H1 (cell line): ENCODE results near the gene RDM1. TPM values are rescaled to one million over a fixed set of nuclear protein-coding genes. Genes with fewer than 3 reads are reported as not detected.

Source experiments
- CTCF ChIA-PET: fragments of 300-600 bp; sonication (Branson Sonifier 250); formaldehyde crosslinking; loops from one replicate; lab custom pipeline; 2021; ENCODE audit not compliant: partially characterized antibody; lab: Charles Lee
- POLR2A ChIA-PET: fragments of 300-600 bp; sonication (Branson Sonifier 250); formaldehyde crosslinking; loops from one replicate; lab custom pipeline; 2021; ENCODE audit warnings: inconsistent platforms; ENCODE audit not compliant: partially characterized antibody; lab: Charles Lee
- DNase-seq, 2 experiments: peaks; one replicate each; pipeline versions ENCODE4 v3.0.0 to v3.0.0-alpha.2; 2010 to 2022; ENCODE audit warnings: low spot score in 2 of 2, low read depth in 1 of 2, mixed read lengths in 1 of 2
- FAIRE-seq: peaks from 2 replicates; lab custom pipeline; 2011; peaks lifted over from hg19 to GRCh38; lab: Jason Lieb, UNC
- H2AFZ ChIP-seq: 2 replicates; pipeline ENCODE4 v1.8.1; 2012; ENCODE audit warnings: low read length, inconsistent platforms
- H2AK5ac ChIP-seq: 2 replicates; pipeline ENCODE4 v1.6.1; 2013; ENCODE audit warnings: low read depth, low read length
- H2BK120ac ChIP-seq: replicated peaks from 2 replicates; pipeline ENCODE3; 2013; ENCODE audit warnings: low read depth, low read length, inconsistent platforms
- H2BK12ac ChIP-seq: 2 replicates; pipeline ENCODE4 v1.6.1; 2013; ENCODE audit warnings: low read depth, low read length
- H2BK15ac ChIP-seq: 2 replicates; pipeline ENCODE4 v1.6.1; 2013; ENCODE audit warnings: low read length
- H2BK20ac ChIP-seq: 2 replicates; pipeline ENCODE4 v1.6.1; 2013; ENCODE audit warnings: low read length
- H2BK5ac ChIP-seq: 2 replicates; pipeline ENCODE4 v1.6.1; 2013; ENCODE audit warnings: low read depth, low read length
- H3K14ac ChIP-seq: 2 replicates; pipeline ENCODE4 v1.6.1; 2013; ENCODE audit warnings: inconsistent platforms; ENCODE audit not compliant: insufficient read length
- H3K18ac ChIP-seq: 2 replicates; pipeline ENCODE4 v1.6.1; 2013; ENCODE audit warnings: low read length; ENCODE audit errors: extremely low read depth
- H3K23ac ChIP-seq: 2 replicates; pipeline ENCODE4 v1.6.1; 2013; ENCODE audit warnings: inconsistent platforms; ENCODE audit not compliant: insufficient read length
- H3K23me2 ChIP-seq: 2 replicates; pipeline ENCODE4 v1.6.1; 2013; ENCODE audit warnings: low read depth, low read length
- H3K27ac ChIP-seq: 2 replicates; pipeline ENCODE4 v1.6.1; 2011; ENCODE audit warnings: low read depth, low read length, inconsistent platforms
- H3K27me3 ChIP-seq, 4 experiments: replicated peaks in 1 of 4; 1 replicate in 1 of 4; 2 replicates in 3 of 4; pipeline versions ENCODE4 v1.6.1 to v1.8.1; 2011 to 2013; ENCODE audit warnings: low read length in 3 of 4, mild to moderate bottlenecking in 3 of 4, inconsistent platforms in 2 of 4, mixed read lengths in 2 of 4, moderate library complexity in 1 of 4; ENCODE audit not compliant: control insufficient read depth in 3 of 4, insufficient read depth in 3 of 4; ENCODE audit errors: extremely low read depth in 1 of 4
- H3K36me3 ChIP-seq, 4 experiments: 2 replicates each; pipeline versions ENCODE4 v1.6.1 to v1.8.1; 2011 to 2013; ENCODE audit warnings: mild to moderate bottlenecking in 4 of 4, low read length in 3 of 4, moderate library complexity in 2 of 4, control low read depth in 1 of 4, inconsistent platforms in 1 of 4; ENCODE audit not compliant: insufficient read depth in 4 of 4, control insufficient read depth in 2 of 4
- H3K4ac ChIP-seq: replicated peaks from 2 replicates; pipeline ENCODE3; 2013; ENCODE audit warnings: low read length, low read depth, mixed read lengths, inconsistent platforms; ENCODE audit not compliant: insufficient read length
- H3K4me1 ChIP-seq, 4 experiments: replicated peaks in 1 of 4; 1 replicate in 1 of 4; 2 replicates in 3 of 4; pipeline versions ENCODE4 v1.6.1 to v1.8.1; 2011 to 2013; ENCODE audit warnings: low read length in 3 of 4, inconsistent platforms in 2 of 4, mixed read lengths in 1 of 4; ENCODE audit not compliant: insufficient read depth in 4 of 4, control insufficient read depth in 3 of 4
- H3K4me2 ChIP-seq, 2 experiments: 2 replicates each; pipeline versions ENCODE4 v1.6.1 to v1.8.1; 2011 to 2013; ENCODE audit warnings: low read depth in 2 of 2, low read length in 2 of 2, control low read depth in 1 of 2, inconsistent platforms in 1 of 2, mild to moderate bottlenecking in 1 of 2; ENCODE audit not compliant: insufficient read depth in 1 of 2
- H3K4me3 ChIP-seq, 4 experiments: fragments of 200-600, 300-600 bp in 1 of 4; sonication (generic), shearing (Covaris generic), sonication (Bioruptor Twin) in 1 of 4; 2 replicates each; pipeline versions ENCODE4 v1.5.1 to v1.8.1; 2011 to 2016; ENCODE audit warnings: low read length in 4 of 4, low read depth in 3 of 4, control low read depth in 2 of 4, inconsistent platforms in 2 of 4, mild to moderate bottlenecking in 2 of 4, mixed read lengths in 1 of 4, moderate library complexity in 1 of 4; ENCODE audit not compliant: insufficient read depth in 2 of 4; ENCODE audit errors: extremely low read depth in 1 of 4
- H3K56ac ChIP-seq: replicated peaks from 2 replicates; pipeline ENCODE3; 2013; ENCODE audit warnings: low read depth, mild to moderate bottlenecking, mixed read lengths, low read length, inconsistent platforms; ENCODE audit not compliant: insufficient read length
- H3K79me1 ChIP-seq: 2 replicates; pipeline ENCODE4 v1.6.1; 2013; ENCODE audit warnings: low read depth, low read length, control low read depth
- H3K79me2 ChIP-seq, 2 experiments: 2 replicates each; pipeline versions ENCODE4 v1.6.1 to v1.8.1; 2012 to 2013; ENCODE audit warnings: low read length in 2 of 2, mild to moderate bottlenecking in 2 of 2, inconsistent platforms in 1 of 2; ENCODE audit not compliant: insufficient read depth in 2 of 2, control insufficient read depth in 1 of 2
- H3K9ac ChIP-seq, 4 experiments: replicated peaks in 1 of 4; 1 replicate in 1 of 4; 2 replicates in 3 of 4; pipeline versions ENCODE4 v1.6.1 to v1.8.1; 2011 to 2013; ENCODE audit warnings: low read depth in 3 of 4, low read length in 3 of 4, control low read depth in 2 of 4, mild to moderate bottlenecking in 2 of 4, moderate library complexity in 2 of 4, inconsistent platforms in 1 of 4; ENCODE audit errors: extremely low read depth in 1 of 4
- H3K9me3 ChIP-seq, 2 experiments: 2 replicates each; pipeline versions ENCODE4 v1.6.1 to v1.8.1; 2012 to 2013; ENCODE audit warnings: mild to moderate bottlenecking in 2 of 2, moderate library complexity in 2 of 2, control low read depth in 1 of 2, inconsistent platforms in 1 of 2, low read depth in 1 of 2, low read length in 1 of 2, mixed read lengths in 1 of 2; ENCODE audit not compliant: insufficient read depth in 2 of 2
- H4K20me1 ChIP-seq, 2 experiments: replicated peaks in 1 of 2; 2 replicates each; pipeline versions ENCODE3 to v1.8.1; 2011 to 2013; ENCODE audit warnings: inconsistent platforms in 2 of 2, low read length in 2 of 2, mild to moderate bottlenecking in 1 of 2; ENCODE audit not compliant: insufficient read depth in 2 of 2, control insufficient read depth in 1 of 2
- H4K5ac ChIP-seq: 2 replicates; pipeline ENCODE4 v1.6.1; 2013; ENCODE audit warnings: low read length, low read depth, mixed read lengths, inconsistent platforms; ENCODE audit not compliant: insufficient read length
- H4K8ac ChIP-seq: 2 replicates; pipeline ENCODE4 v1.8.0; 2013; ENCODE audit warnings: mild to moderate bottlenecking, moderate library complexity, low read length, inconsistent platforms; ENCODE audit not compliant: insufficient read depth; ENCODE audit errors: extremely low read depth
- H4K91ac ChIP-seq: replicated peaks from 2 replicates; pipeline ENCODE3; 2013; ENCODE audit warnings: low read length, mixed read lengths, inconsistent platforms; ENCODE audit not compliant: insufficient read length
- JUN ChIP-seq: IDR thresholded peaks from 2 replicates; pipeline ENCODE4 v1.6.1; 2011; ENCODE audit warnings: low read depth, mild to moderate bottlenecking, improper control_type of control experiment, low read length
- JUND ChIP-seq: IDR thresholded peaks from 2 replicates; pipeline ENCODE4 v1.6.1; 2011; ENCODE audit warnings: mild to moderate bottlenecking, improper control_type of control experiment, low read length
- NRF1 ChIP-seq: IDR thresholded peaks from 2 replicates; pipeline ENCODE4 v1.6.1; 2011; ENCODE audit warnings: mild to moderate bottlenecking, low read depth, low read length, improper control_type of control experiment
- POLR2A ChIP-seq, 2 experiments: IDR thresholded peaks; 1 replicate in 1 of 2; 2 replicates in 1 of 2; pipeline ENCODE4 v1.6.1; 2011; ENCODE audit warnings: low read depth in 2 of 2, low read length in 2 of 2, mild to moderate bottlenecking in 2 of 2; ENCODE audit errors: control extremely low read depth in 1 of 2
- SIRT6 ChIP-seq: IDR thresholded peaks from one replicate; pipeline ENCODE4 v1.7.1; 2012; ENCODE audit warnings: low read length, inconsistent platforms
- TEAD4 ChIP-seq: IDR thresholded peaks from 2 replicates; pipeline ENCODE4 v1.6.1; 2012; ENCODE audit warnings: low read depth, low read length, inconsistent platforms, mixed read lengths
- USF2 ChIP-seq: IDR thresholded peaks from 2 replicates; pipeline ENCODE4 v1.6.1; 2011; ENCODE audit warnings: low read length, improper control_type of control experiment
- ZNF274 ChIP-seq: IDR thresholded peaks from 2 replicates; pipeline ENCODE4 v1.7.0; 2012; ENCODE audit warnings: low read length, borderline replicate concordance; ENCODE audit errors: extremely low read depth
- WGBS, 2 experiments: shearing (Covaris generic) in 1 of 2; methylation state at CpG; one replicate each; pipeline versions ENCODE4 v1.1.6 to v1.1.7; 2013 to 2015; ENCODE audit warnings: low lambda C conversion rate in 2 of 2, mixed read lengths in 2 of 2, inconsistent platforms in 1 of 2, low coverage in 1 of 2, missing lambda C conversion rate in 1 of 2; ENCODE audit not compliant: insufficient replicate concordance in 2 of 2, insufficient coverage in 1 of 2, insufficient read length in 1 of 2; ENCODE audit errors: extremely low coverage in 1 of 2, missing lambda C conversion rate in 1 of 2; 5-methylcytosine and 5-hydroxymethylcytosine counted together
- long read RNA-seq, 2 experiments: library from RNA in 1 of 2; library from capped mRNA in 1 of 2; stranded (forward); transcript quantifications; one replicate each; pipeline ENCODE4 v2.0.0, GENCODE V29; 2021; ENCODE audit warnings: inconsistent platforms in 1 of 2
- polyA minus RNA-seq, 3 experiments: library from RNA; depleted of rRNA, polyadenylated mRNA; stranded (reverse); fragments of >200 nt; gene quantifications; 1 replicate in 2 of 3; 2 replicates in 1 of 3; pipeline ENCODE4 v1.2.3, GENCODE V29; 2011
- polyA plus RNA-seq, 7 experiments: library from polyadenylated mRNA; depleted of rRNA in 3 of 7; stranded (reverse) in 5 of 7; unstranded in 2 of 7; fragments of >200 nt in 5 of 7; fragments of 200-250 nt in 2 of 7; gene quantifications; 1 replicate in 5 of 7; 2 replicates in 1 of 7; 4 replicates in 1 of 7; pipeline versions ENCODE4 v1.2.1 to v1.2.3, GENCODE V29; 2011 to 2013; ENCODE audit warnings: missing spikeins in 2 of 7, mixed read lengths in 2 of 7
- total RNA-seq: library from RNA; stranded (reverse); fragmentation: NEBNext Ultra II Directional; extraction: Animal tissue kit (Norgen Biotek cat#: 25700); gene quantifications from 2 replicates; pipeline ENCODE4 v1.2.1, GENCODE V29; 2021

The RDM1 gene
- total RNA-seq: 4.8 and 7.3 TPM in 2 replicates
- polyA plus RNA-seq (2011; rRNA removed): 6.2 and 9.7 TPM in 2 replicates
- 8.3 TPM for polyA plus RNA-seq (2011; cell fraction: cytosol; rRNA removed)
- polyA plus RNA-seq (2011; cell fraction: nucleus; rRNA removed): 7.1 TPM
- 7.5 to 11.1 TPM (median 8.2 TPM) in 4 replicates for polyA plus RNA-seq (2012, experiment 1 of 2)
- 3.4 TPM for polyA plus RNA-seq (2012, experiment 2 of 2)
- polyA plus RNA-seq (2013, experiment 1 of 2): 5.0 TPM
- polyA plus RNA-seq (2013, experiment 2 of 2): 4.1 TPM
- 4.7 and 5.0 TPM in 2 replicates for polyA minus RNA-seq (2011; rRNA and poly(A)+ RNA removed)
- 7.6 TPM for polyA minus RNA-seq (2011; cell fraction: cytosol; rRNA and poly(A)+ RNA removed)
- 5.1 TPM for polyA minus RNA-seq (2011; cell fraction: nucleus; rRNA and poly(A)+ RNA removed)
- long read RNA-seq, experiment 1, partial matches to known transcripts: 0 of 3 reads
- long read RNA-seq, experiment 1, other reads (novel, unspliced or antisense): 1 of 3 reads
- long read RNA-seq, experiment 2, transcript RDM1-228 (7 exons, 1,177 nt): major isoform, 7 of 13 reads
- long read RNA-seq, experiment 2, partial matches to known transcripts: 0 of 13 reads
- long read RNA-seq, experiment 2, other reads (novel, unspliced or antisense): 4 of 13 reads

GRCh38 chr17:35930211-35931065 is at the start of gene RDM1:
Gene RDM1 (minus strand): TSS chr17:35930773. CDS start chr17:35930727, 46 bp downstream.
- Histone ChIP-seq H3K9ac (peak within 1 kb of the TSS in 2 of 4 experiments; percentile 20 to 26; a peak in 1 of 7 replicates), H2BK20ac (no peak within 1 kb of the TSS), H3K79me1 (no peaks in the 10 kb centered on the region), H4K20me1 (no peaks in the 10 kb centered on the region), H3K14ac (no peak within 1 kb of the TSS), H2AFZ (peak within 1 kb of the TSS; percentile 72), H3K9me3 (no peaks in the 10 kb centered on the region), H4K5ac (peak within 1 kb of the TSS; percentile 57), H3K56ac (no peak within 1 kb of the TSS), H3K4me3 (peak within 1 kb of the TSS; percentile 52 to 67 (median 60)), H3K36me3 (no peaks in the 10 kb centered on the region; a peak in 1 of 8 replicates), H3K4me1 (peaks cover 0 to 6% (median 3%) of the 10 kb centered on the region in 4 experiments; a peak in 5 of 7 replicates), H3K79me2 (no peaks in the 10 kb centered on the region), H3K4ac (no peak within 1 kb of the TSS), H2BK5ac (no peak within 1 kb of the TSS; the same call in 1 of the 2 replicates), H2BK120ac (no peak within 1 kb of the TSS), H3K23me2 (no peaks in the 10 kb centered on the region; the same call in none of the 2 replicates), H3K27me3 (no peaks in the 10 kb centered on the region; a peak in 2 of 7 replicates), H3K18ac (no peak within 1 kb of the TSS), H3K4me2 (peak within 1 kb of the TSS; percentile 63 to 72), H3K27ac (no peak within 1 kb of the TSS), H4K91ac (peak within 1 kb of the TSS; percentile 48), H4K8ac (peak within 1 kb of the TSS; percentile 86; the same call in 1 of the 2 replicates), H2AK5ac (no peak within 1 kb of the TSS), H3K23ac (no peak within 1 kb of the TSS), H2BK12ac (peak within 1 kb of the TSS; percentile 78; the same call in 1 of the 2 replicates), H2BK15ac (no peak within 1 kb of the TSS)
- WGBS, 2 experiments: 7% methylated on average over 34 of the region's 35 CpGs; no CpG with 5 or more reads in 1 of the 2 experiments
- FAIRE-seq (no peak), DNase-seq (peak; percentile 73 to 96)
- CTCF ChIA-PET: interaction anchor here (0.6 to 2.1 kb wide), 5 partner anchors 15 to 1842 kb away, joined by 3 to 8 read pairs (median 3); no protein-coding TSS in a partner anchor
- POLR2A ChIA-PET: interaction anchor here (2.1 kb wide), 1 partner anchor 122 kb away, joined by 7 read pairs; the partner anchor contains the start of gene TAF15
- TF ChIP-seq USF2: no peak
- TF ChIP-seq ZNF274: no peak
- TF ChIP-seq NRF1: peak; percentile 96
- no peak for TF ChIP-seq JUND
- no peak for TF ChIP-seq JUN
- TF ChIP-seq TEAD4: no peak
- no peak for TF ChIP-seq SIRT6
- peak in 1 of 2 experiments; percentile 58; a peak in 2 of 3 replicates for TF ChIP-seq POLR2A (IDR thresholded peaks at IDR 0.05; ENCODE audit: control extremely low read depth in 1 of 2, low read depth in 2 of 2, low read length in 2 of 2)
